ENCODE results near the gene CNNM4.

CNNM4 gene

DNA sequence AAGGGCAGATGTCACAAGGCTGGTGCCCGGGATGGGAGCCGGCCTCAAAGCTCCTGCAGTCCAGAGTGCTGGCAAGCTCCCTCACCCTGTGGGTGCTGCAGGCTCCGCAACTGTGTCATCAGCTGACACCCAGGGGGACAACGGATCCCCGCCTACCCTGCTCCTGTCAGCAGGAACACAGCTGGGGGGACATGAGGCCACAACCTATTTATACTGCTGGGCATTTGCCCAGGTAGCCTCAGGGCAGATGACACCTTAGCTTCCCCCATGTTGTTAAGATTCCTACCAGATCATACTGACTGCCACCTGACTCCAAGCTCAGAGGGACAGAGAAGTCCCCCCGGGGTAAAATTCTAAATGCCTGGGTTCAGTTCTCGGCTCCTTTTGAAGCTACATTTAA, 81.9 kb downstream of the CNNM4 start:
- H3K4me3 ChIP-seq (ENCODE audit: low read depth, low read length) = no peak overlapping the region
- no peaks in the 10 kb centered on the region for H3K4me1 ChIP-seq
- no peaks in the 10 kb centered on the region for H3K27me3 ChIP-seq
- H3K9me3 ChIP-seq = no peaks in the 10 kb centered on the region
- H3K36me3 ChIP-seq = no peaks in the 10 kb centered on the region
- DNase-seq = no peak
- TF ChIP-seq, protein P1, sequence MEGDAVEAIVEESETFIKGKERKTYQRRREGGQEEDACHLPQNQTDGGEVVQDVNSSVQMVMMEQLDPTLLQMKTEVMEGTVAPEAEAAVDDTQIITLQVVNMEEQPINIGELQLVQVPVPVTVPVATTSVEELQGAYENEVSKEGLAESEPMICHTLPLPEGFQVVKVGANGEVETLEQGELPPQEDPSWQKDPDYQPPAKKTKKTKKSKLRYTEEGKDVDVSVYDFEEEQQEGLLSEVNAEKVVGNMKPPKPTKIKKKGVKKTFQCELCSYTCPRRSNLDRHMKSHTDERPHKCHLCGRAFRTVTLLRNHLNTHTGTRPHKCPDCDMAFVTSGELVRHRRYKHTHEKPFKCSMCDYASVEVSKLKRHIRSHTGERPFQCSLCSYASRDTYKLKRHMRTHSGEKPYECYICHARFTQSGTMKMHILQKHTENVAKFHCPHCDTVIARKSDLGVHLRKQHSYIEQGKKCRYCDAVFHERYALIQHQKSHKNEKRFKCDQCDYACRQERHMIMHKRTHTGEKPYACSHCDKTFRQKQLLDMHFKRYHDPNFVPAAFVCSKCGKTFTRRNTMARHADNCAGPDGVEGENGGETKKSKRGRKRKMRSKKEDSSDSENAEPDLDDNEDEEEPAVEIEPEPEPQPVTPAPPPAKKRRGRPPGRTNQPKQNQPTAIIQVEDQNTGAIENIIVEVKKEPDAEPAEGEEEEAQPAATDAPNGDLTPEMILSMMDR (IDR thresholded peaks at IDR 0.05; ENCODE audit: low read depth, low read length) = no peak

DNA sequence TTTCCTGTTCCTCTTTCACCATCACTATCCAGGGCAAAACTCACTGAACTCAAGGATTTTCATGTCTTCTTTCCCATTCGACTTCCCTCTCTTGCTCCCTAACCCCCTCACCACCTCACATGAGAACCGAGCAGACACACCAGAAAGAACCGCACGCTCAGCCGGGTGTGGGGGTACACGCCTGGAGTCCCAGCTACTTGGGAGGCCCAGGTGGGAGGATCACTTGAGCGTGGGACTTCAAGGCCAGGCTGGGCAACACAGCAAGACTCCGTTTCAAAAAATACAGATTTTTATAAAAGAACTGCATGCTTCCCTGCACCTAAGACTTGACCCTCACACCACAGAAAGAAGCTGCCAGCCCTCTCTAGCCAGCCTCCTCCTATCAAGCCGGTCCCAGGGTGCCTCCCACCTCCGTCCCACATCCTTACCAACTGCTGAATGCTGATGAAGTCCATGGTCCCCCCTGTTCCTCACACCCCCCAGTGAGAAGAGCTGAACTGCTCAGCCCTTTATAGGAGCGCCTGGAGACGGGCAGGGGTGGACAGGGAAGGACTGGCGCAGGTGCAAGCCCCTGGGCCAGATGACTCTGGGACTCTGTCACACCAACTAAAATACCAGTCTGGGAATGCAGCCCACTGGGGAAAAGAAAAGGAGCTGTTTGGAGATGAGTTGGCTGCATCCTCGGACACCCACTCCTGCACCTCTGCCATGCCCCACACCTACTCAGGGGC, 83.0 kb downstream of the CNNM4 start, which contains the start of gene ANKRD23:
ANKRD23 (minus strand) TSS at position 484 of the 731 bp plus-strand sequence; CDS start at position 455, 29 bp downstream.
- Histone ChIP-seq H3K9me3 (no peaks in the 10 kb centered on the region), H3K4me1 (no peaks in the 10 kb centered on the region), H3K4me3 (ENCODE audit: low read depth, low read length) (no peak within 1 kb of the TSS), H3K36me3 (no peaks in the 10 kb centered on the region), H3K27me3 (no peaks in the 10 kb centered on the region)
- DNase-seq = no peak
- TF ChIP-seq, protein P1 (IDR thresholded peaks at IDR 0.05; ENCODE audit: low read depth, low read length) = no peak

DNA sequence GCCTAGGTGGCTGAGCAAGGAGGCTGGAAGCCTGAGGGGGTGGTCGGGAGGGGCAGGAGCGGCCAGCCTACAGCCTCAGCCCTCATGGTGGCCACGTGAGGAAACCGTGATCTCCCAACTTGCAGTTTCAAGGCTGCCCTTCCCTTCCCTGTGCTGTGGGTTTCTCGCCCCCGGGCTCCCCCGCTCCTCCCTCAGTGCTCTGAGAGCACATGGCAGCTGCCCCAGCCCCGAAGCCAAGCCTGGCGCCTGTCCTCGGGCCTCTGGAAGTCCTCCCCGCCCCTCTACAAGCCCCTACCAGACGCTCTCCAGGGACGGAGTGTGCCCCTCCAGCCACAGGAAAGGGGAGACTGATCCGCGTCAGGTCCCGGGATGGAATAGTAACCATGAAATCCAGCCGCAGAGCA, 83.7 kb downstream of the CNNM4 start:
- Histone ChIP-seq H3K9me3 (no peaks in the 10 kb centered on the region), H3K27me3 (no peaks in the 10 kb centered on the region), H3K4me1 (no peaks in the 10 kb centered on the region), H3K36me3 (no peaks in the 10 kb centered on the region), H3K4me3 (ENCODE audit: low read depth, low read length) (no peak overlapping the region)
- TF ChIP-seq, protein P1 (IDR thresholded peaks at IDR 0.05; ENCODE audit: low read depth, low read length) = no peak
- no peak for DNase-seq

DNA sequence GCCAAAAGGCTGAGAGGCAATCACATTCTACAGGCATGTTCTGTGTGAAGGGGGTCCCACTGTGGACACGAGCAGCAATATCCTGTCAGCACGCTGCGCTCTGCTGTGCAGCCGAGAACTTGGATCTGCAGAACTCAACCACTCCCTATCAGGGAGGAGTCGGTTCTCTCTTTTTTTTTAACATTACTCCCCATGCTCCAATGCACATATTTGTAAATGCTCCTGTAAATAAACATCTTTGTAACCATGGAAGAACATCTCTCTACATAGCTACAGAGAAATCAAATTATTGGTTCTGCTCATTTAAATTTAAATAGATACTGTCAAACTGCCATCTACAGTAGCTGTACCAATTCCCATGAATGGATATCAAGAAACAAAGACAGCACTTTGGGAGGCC, 86.1 kb downstream of the CNNM4 start:
- Histone ChIP-seq H3K27me3 (no peaks in the 10 kb centered on the region), H3K4me1 (no peaks in the 10 kb centered on the region), H3K36me3 (no peaks in the 10 kb centered on the region), H3K9me3 (no peaks in the 10 kb centered on the region), H3K4me3 (ENCODE audit: low read depth, low read length) (no peak overlapping the region)
- no peak for DNase-seq
- TF ChIP-seq, protein P1 (IDR thresholded peaks at IDR 0.05; ENCODE audit: low read depth, low read length) = no peak

DNA sequence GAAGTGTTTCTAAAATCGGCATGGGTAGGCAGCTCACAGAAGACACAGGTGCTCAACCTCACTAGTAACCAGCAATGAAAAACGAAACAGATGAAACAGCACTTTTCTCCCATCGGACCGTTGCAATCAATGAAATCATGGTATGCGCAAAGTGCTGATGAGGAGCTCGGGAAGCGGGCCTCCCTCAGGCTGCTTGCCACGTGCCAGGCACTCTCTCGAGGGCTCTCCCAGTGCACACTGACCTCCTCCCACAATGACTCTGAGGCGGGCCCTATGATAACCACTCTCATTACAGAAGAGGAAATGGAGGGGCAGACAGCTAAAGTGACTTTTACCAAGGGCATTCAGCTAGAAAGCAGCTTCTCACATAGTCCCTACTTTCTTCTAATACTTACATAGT, 86.9 kb downstream of the CNNM4 start:
- Histone ChIP-seq H3K9me3 (no peaks in the 10 kb centered on the region), H3K27me3 (no peaks in the 10 kb centered on the region), H3K36me3 (no peaks in the 10 kb centered on the region), H3K4me1 (no peaks in the 10 kb centered on the region), H3K4me3 (ENCODE audit: low read depth, low read length) (no peak overlapping the region)
- no peak for DNase-seq
- TF ChIP-seq, protein P1 (IDR thresholded peaks at IDR 0.05; ENCODE audit: low read depth, low read length) = no peak

DNA sequence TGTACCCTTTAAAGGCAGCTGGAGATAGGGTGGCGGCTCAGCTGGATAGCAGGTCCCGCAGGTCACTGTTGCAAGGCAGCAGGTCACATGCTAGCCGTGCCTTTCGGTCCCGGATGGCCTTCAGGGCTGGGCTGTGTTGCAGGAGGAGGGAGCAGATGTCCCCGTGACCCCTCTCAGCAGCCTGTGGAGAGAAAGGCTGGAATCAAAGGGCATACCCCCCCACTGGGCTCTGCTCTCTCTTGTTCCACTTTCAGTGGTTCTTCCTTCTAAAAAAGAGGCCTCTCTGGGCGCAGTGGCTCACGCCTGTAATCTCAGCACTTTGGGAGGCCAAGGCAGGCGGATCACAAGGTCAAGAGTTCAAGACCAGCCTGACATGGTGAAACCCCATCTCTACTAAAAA, 87.6 kb downstream of the CNNM4 start:
- Histone ChIP-seq H3K27me3 (no peaks in the 10 kb centered on the region), H3K36me3 (no peaks in the 10 kb centered on the region), H3K4me1 (no peaks in the 10 kb centered on the region), H3K9me3 (no peaks in the 10 kb centered on the region), H3K4me3 (ENCODE audit: low read depth, low read length) (no peak overlapping the region)
- TF ChIP-seq, protein P1 (IDR thresholded peaks at IDR 0.05; ENCODE audit: low read depth, low read length) = no peak
- no peak for DNase-seq
